ENCODE results near the gene CRYL1.

CRYL1 gene

DNA sequence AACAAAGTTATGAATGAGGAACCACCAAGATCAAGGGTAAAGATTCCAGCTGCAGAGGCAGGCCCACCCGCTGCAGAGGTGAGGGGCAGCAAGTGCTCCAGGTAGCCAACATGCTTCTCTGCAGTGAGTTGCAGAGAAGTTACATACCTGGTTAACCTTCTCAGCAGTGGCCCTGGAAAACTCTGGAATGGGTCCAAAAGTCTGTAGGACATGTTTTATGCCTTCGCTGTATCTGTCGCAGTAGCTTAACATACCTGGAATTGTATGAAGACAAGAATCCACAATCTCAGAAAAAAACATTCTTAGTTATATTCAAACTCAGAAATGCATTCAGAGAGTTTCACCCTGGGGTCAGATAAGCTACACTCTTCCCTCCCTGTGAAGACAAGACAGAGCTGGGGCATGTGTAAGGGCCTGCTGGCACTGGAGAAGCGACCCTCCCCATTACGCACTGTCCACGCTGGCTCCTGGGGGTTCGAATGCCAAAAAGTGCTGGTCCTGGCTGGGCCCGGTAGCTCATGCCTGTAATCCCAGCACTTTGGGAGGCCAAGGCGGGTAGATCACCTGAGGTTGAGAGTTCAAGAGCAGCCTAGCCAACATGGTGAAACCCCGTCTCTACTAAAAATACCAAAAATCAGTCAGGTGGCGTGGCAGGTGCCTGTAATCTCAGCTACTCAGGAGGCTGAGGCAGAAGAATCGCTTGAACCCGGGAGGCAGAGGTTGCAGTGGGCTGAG, 121.0 kb downstream of the CRYL1 start:
- in situ Hi-C loops (cut with MboI; ENCODE audit: low sequenced_read_pairs): no loop called here

DNA sequence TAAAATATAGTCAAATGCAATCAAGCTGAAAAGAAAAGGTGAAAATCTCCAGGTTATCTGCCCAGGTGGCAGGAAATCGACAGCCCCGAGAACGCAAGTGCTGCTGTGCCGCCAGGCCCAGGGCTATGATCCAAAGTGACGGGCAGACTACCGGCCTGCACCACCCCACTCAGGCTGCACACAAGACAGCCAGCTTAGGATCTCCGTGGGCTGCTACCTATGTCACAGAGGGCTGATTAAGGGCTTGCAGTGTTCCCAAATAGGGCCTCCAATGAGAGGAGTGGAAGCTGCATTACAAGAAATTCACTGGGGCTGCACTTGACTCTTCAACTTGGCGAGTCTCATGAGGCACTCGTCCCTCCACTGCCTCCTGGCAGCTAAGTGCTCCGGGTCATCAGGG, 121.8 kb downstream of the CRYL1 start:
- in situ Hi-C loops (cut with MboI; ENCODE audit: low sequenced_read_pairs): no loop called here

- in situ Hi-C loops (cut with MboI; ENCODE audit: low sequenced_read_pairs): no loop called here
Observed at GRCh38 chr13:20402881-20403280, 122.8 kb downstream of the CRYL1 start.

DNA sequence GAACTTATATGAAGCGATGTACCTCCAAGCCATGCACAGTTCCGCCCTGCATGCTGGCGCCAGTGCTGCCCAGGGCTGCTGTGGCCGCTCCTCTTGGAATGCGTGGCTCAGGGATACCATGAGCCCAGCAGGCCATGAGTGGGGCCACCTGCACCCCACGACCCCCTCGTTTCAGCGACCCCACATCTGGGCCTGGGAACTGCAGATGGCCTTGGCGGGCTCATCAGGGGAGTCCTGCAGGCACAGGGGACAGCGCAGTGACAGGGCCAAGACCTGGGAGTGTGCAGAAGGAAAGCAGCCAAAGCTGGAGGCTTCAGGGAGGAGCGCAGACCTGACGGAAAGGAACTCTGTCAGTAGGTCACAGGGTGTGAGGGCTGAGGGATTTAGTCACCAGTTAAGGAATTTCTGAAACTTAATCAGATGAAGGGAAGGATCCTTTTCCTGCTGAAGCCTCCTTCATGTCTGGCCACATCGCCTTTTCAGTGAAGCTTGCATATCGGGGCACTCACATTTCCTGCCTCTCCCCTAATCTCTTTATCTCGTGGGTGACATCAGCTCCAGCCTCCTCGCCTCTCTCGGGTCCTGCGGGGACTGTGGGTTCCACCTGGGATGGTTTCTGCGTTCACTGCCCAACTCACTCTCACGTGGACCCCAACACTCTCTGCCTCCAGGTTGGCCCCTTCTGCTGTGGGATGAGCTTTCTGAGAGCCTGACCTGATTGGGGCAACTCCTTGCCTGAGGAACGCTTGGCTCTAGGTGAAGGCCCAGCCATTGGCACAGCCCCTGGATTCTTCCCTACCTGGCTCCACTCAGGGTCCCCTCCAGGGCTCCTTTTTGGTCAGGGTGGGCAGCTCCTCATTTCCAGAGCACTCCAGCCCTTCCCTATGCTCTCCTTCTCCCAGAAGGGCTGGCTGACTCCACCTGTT, 123.5 kb downstream of the CRYL1 start:
- in situ Hi-C loops (cut with MboI; ENCODE audit: low sequenced_read_pairs): no loop called here

GRCh38 chr13:20401531-20401930, 124.1 kb downstream of the CRYL1 start:
- in situ Hi-C loops (cut with MboI; ENCODE audit: low sequenced_read_pairs): no loop called here

DNA sequence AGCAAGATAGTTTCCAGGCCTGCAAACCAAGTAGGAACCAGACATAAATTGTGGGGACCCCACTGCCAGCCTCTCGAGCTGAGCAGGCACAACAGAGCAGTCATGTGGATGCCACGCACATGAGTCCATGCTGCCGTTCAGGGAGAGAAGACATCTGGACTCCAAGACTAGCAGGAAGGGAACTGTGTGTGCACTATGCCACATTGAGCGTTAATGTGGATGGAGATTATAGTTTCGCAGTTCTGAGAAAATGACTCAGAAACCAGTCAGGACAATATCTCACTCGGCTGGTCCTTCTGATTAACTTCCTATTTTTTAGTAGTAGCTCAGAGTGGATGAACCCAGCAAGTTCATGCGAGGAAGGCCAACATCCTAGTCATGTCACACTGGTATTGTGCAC, 124.9 kb downstream of the CRYL1 start:
- in situ Hi-C loops (cut with MboI; ENCODE audit: low sequenced_read_pairs): no loop called here

- in situ Hi-C loops (cut with MboI; ENCODE audit: low sequenced_read_pairs): no loop called here
Observed at GRCh38 chr13:20399961-20400360, 125.7 kb downstream of the CRYL1 start.

- in situ Hi-C loops (cut with MboI; ENCODE audit: low sequenced_read_pairs): no loop called here
Observed at GRCh38 chr13:20399515-20399914, 126.1 kb downstream of the CRYL1 start.

DNA sequence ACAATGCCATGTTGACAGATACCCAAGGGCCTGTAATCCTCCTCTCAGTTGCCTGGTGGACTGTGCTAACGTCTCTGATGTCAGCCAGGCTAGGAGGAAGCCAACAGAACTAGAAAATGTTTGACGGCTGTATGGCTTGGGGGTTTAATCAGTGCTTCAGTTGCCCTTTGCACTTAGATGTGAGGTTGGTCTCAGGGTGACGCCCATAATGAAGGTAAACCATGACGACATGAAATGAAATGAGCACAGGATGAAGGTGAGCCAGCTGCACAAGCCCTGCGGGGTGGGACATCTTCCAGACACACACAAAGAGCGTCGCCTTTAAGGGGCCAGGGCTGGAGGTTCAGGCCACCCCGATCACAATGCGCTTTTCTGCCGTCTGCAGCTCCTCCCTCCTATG, 127.2 kb downstream of the CRYL1 start:
- in situ Hi-C loops (cut with MboI; ENCODE audit: low sequenced_read_pairs): no loop called here

- in situ Hi-C loops (cut with MboI; ENCODE audit: low sequenced_read_pairs): no loop called here
Observed at GRCh38 chr13:20397896-20398295, 127.8 kb downstream of the CRYL1 start.

GRCh38 chr13:20395061-20395916, 130.4 kb downstream of the CRYL1 start:
- in situ Hi-C loops (cut with MboI; ENCODE audit: low sequenced_read_pairs): no loop called here

DNA sequence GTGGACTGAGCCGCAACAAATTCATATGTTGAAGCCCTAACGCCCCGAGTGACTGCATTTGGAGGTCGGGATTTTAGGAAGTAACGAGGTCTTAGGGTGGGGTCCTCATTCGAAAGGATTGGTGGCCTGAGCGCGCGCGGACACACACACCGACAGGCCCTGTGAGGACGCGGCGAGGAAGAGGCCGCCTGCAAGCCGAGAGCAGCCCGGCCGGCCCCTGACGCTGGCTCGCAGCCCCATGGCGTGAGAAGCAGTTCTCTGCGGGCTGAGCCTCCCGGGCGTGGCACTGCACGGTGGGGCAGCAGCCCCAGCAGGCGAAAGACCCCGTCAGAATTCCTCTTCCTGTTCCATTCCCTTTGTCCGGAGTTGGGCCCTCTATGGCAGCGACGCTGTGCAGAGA, 131.2 kb downstream of the CRYL1 start:
- in situ Hi-C loops (cut with MboI; ENCODE audit: low sequenced_read_pairs): no loop called here

GRCh38 chr13:20394169-20394501, 131.5 kb downstream of the CRYL1 start:
- in situ Hi-C loops (cut with MboI; ENCODE audit: low sequenced_read_pairs): no loop called here

DNA sequence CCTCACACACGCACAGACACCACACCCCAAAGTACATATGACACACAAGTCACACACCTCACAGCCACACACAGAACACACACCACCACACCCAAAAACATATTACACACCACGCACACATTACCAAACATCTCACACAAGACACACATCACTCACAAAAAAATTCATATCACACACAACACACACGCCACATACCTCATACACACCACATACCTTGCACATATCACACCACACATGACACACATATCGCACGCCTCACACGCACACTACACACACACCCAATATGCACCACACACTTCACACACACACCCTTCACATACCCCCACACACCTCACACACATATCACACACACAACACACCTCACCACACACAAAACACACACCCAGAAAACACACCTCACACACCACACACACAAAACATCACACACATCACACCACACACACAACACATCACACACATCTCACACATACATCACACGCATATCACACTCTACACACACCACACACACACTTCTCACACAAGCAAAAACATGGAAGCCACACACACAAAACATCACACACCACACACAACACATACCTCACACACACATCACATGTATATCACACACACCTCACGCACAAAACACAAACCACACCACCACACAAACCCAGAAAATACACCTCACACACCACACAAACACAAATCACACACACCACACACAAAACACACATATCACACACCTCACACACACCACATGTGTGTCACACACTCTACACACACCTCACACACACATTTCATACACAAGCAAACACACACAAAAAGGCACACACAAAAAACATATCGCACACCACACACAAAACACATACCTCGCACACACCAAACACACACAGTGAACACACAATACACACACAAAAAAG, 132.1 kb downstream of the CRYL1 start:
- in situ Hi-C loops (cut with MboI; ENCODE audit: low sequenced_read_pairs): no loop called here

- in situ Hi-C loops (cut with MboI; ENCODE audit: low sequenced_read_pairs): no loop called here
Observed at GRCh38 chr13:20392530-20392929, 133.1 kb downstream of the CRYL1 start.

- in situ Hi-C loops (cut with MboI; ENCODE audit: low sequenced_read_pairs): no loop called here
Observed at GRCh38 chr13:20391597-20392452, 133.8 kb downstream of the CRYL1 start.

- in situ Hi-C loops (cut with MboI; ENCODE audit: low sequenced_read_pairs): no loop called here
Observed at GRCh38 chr13:20390526-20391175, 135.0 kb downstream of the CRYL1 start.

DNA sequence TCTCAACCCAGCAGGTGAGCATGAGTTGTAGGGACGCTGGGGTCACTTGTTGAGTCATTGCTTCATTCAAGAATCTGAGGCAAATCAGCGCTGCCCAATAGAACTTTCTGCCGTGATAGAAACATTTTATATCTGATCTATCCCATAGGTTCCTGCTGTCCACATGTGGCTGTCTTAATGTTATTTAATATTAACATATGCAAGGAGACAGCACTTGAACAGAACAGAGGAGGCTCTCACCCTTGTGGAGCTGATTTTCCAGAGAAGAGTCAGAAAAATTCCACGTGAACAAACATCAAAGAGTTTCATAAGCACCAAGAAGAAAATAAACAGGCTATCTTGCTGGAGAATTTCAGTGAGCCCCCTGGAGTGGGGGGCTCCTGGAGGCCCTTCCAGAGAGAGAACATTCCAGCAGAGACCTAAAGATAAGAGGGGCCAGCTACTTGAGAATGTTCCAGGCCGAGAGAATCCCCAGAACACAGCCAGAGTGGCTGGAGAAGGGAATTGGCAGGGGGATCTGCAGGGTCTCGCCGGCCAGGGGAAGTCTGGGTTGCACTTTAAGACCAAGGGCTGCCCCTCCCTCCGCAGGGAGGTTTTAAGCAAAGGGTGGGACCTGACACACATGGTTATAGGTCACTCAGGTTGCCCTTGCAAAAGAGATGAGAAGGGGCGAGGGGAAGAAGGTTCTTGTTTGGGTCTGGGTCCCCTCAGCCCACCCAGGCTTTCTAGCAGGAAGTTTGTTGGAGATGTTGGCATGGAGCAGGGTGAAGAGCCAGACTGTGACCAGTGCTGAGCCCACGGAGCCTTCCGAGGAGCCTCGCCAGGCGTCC, 135.7 kb downstream of the CRYL1 start:
- in situ Hi-C loops (cut with MboI; ENCODE audit: low sequenced_read_pairs): no loop called here

Measured in HL-60/S4 treated with phorbol 12-myristate 13-acetate at 8.2 ng/mL for 4 days and 3 days (cell line).